DND-41 (cell line): ENCODE data around the gene SLC4A9.

Source experiments
- ATAC-seq: fragments of 200-7000 bp; cut with Tn5 transposase; 3 replicates; pipeline ENCODE4 v1.9.1; 2021; ENCODE audit warnings: low read depth; ENCODE audit not compliant: insufficient read depth
- DNase-seq: peaks from one replicate; pipeline ENCODE4 v3.0.0-alpha.2; 2020
- H2AFZ ChIP-seq: 2 replicates; pipeline ENCODE4 v1.6.0; 2012; ENCODE audit warnings: low read depth, low read length
- H3K27ac ChIP-seq: 2 replicates; pipeline ENCODE4 v1.5.1; 2012; ENCODE audit warnings: low read length, inconsistent platforms
- H3K27me3 ChIP-seq: fragments of 200-600 bp; sonication (generic); 2 replicates; pipeline ENCODE4 v1.6.0; 2012; ENCODE audit warnings: low read length, mild to moderate bottlenecking, inconsistent platforms; ENCODE audit not compliant: insufficient read depth, poor library complexity
- H3K36me3 ChIP-seq: 2 replicates; pipeline ENCODE4 v1.5.1; 2012; ENCODE audit warnings: low read length, inconsistent platforms; ENCODE audit not compliant: insufficient read depth
- H3K4me1 ChIP-seq: 2 replicates; pipeline ENCODE4 v1.5.1; 2012; ENCODE audit warnings: mild to moderate bottlenecking, low read length; ENCODE audit not compliant: insufficient read depth
- H3K4me2 ChIP-seq: 2 replicates; pipeline ENCODE4 v1.6.0; 2012; ENCODE audit warnings: mild to moderate bottlenecking, moderate library complexity, low read length, inconsistent platforms; ENCODE audit not compliant: insufficient read depth
- H3K4me3 ChIP-seq, 2 experiments: fragments of 200-600 bp in 1 of 2; shearing (Covaris generic) in 1 of 2; 2 replicates each; pipeline ENCODE4 v1.5.1; 2012 to 2016; ENCODE audit warnings: inconsistent platforms in 2 of 2, low read length in 2 of 2, mild to moderate bottlenecking in 2 of 2, low read depth in 1 of 2, moderate library complexity in 1 of 2
- H3K79me2 ChIP-seq: 2 replicates; pipeline ENCODE4 v1.6.0; 2012; ENCODE audit warnings: low read length, inconsistent platforms; ENCODE audit not compliant: insufficient read depth
- H3K9ac ChIP-seq: 2 replicates; pipeline ENCODE4 v1.6.0; 2012; ENCODE audit warnings: low read depth, mild to moderate bottlenecking, inconsistent platforms, low read length, moderate library complexity
- H3K9me3 ChIP-seq: 2 replicates; pipeline ENCODE4 v1.5.1; 2012; ENCODE audit warnings: low read length, moderate library complexity, mild to moderate bottlenecking, inconsistent platforms; ENCODE audit not compliant: insufficient read depth, severe bottlenecking
- H4K20me1 ChIP-seq: 2 replicates; pipeline ENCODE4 v1.6.0; 2012; ENCODE audit warnings: low read length; ENCODE audit not compliant: insufficient read depth
- EZH2 ChIP-seq: IDR thresholded peaks from 3 replicates; pipeline ENCODE4 v1.6.1; 2012; ENCODE audit warnings: borderline replicate concordance, low read depth, mild to moderate bottlenecking, moderate library complexity, low read length, inconsistent platforms; ENCODE audit not compliant: severe bottlenecking
- TF ChIP-seq, protein P1 (sequence below): IDR thresholded peaks from 2 replicates; pipeline ENCODE4 v1.5.1; 2012; ENCODE audit warnings: borderline replicate concordance, low read length, moderate library complexity, mild to moderate bottlenecking; ENCODE audit not compliant: poor library complexity, severe bottlenecking; ENCODE audit errors: extremely low read depth

Gene SLC4A9

DNA sequence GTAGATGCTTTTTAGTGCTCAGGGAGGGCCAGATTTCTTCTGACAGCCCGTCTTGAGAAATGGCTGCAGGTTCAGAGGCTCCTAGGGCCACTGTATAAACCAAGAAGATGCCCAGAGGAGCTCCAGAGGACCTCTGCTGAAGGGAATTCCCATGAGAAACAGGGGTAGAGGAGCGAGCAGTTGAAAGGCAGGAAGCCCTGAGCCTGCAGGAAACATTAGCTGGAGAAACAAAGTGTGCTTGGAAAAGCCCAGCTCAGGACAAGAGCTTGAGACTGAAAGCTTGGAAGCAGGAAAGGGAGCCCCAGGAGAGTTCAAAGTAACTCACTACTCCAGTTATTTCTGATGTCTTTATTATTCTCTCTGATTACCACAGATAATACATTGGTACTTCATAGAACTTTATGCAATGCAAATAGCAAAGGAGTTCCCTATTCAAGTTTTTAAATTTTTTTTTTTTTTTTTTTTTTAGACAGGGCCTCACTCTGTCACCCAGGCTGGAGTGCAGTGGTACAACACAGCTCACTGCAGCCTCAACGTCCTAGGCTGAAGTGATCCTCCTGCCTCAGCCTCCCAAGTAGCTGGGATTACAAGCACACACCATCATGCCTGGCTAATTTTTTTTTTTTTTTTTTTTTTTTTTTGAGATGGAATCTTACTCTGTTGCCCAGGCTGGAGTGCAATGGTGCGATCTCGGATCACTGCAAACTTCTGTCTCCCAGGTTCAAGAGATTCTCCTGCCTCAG, 30.1 kb upstream of the SLC4A9 start:
- no peak for DNase-seq
- H4K20me1 ChIP-seq: no peaks in the 10 kb centered on the region
- no peaks in the 10 kb centered on the region for H3K4me1 ChIP-seq
- H3K4me3 ChIP-seq: no peak overlapping the region
- H3K36me3 ChIP-seq: no peaks in the 10 kb centered on the region
- H3K9ac ChIP-seq: no peak overlapping the region
- peaks cover 6% of the 10 kb centered on the region for H3K27me3 ChIP-seq
- H3K27ac ChIP-seq: no peak overlapping the region
- TF ChIP-seq EZH2: no peak
- TF ChIP-seq, protein P1, sequence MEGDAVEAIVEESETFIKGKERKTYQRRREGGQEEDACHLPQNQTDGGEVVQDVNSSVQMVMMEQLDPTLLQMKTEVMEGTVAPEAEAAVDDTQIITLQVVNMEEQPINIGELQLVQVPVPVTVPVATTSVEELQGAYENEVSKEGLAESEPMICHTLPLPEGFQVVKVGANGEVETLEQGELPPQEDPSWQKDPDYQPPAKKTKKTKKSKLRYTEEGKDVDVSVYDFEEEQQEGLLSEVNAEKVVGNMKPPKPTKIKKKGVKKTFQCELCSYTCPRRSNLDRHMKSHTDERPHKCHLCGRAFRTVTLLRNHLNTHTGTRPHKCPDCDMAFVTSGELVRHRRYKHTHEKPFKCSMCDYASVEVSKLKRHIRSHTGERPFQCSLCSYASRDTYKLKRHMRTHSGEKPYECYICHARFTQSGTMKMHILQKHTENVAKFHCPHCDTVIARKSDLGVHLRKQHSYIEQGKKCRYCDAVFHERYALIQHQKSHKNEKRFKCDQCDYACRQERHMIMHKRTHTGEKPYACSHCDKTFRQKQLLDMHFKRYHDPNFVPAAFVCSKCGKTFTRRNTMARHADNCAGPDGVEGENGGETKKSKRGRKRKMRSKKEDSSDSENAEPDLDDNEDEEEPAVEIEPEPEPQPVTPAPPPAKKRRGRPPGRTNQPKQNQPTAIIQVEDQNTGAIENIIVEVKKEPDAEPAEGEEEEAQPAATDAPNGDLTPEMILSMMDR: no peak
- H3K4me2 ChIP-seq: no peak overlapping the region
- no peak for ATAC-seq
- no peaks in the 10 kb centered on the region for H3K9me3 ChIP-seq
- H2AFZ ChIP-seq: no peak overlapping the region
- H3K79me2 ChIP-seq: no peaks in the 10 kb centered on the region

DNA sequence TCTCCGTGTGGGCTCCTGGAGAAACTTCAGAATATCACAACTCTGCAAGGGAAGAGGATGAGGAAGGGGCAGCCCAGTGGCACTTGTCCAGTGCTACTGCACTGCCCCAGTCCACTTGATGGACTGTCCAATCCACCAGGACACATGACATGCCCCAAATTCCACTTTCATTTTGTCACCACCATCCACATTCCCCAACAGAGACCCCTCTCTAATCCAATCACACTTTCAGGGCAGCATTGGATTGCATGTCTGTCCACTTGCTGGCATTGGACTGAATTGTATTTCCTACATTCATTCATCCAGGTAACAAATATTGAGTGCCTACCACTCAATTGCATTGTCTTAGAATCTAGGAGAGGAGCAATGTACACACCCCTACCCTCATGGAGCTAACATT, 28.4 kb upstream of the SLC4A9 start:
- H4K20me1 ChIP-seq: no peaks in the 10 kb centered on the region
- H3K9ac ChIP-seq: no peak overlapping the region
- no peaks in the 10 kb centered on the region for H3K9me3 ChIP-seq
- H3K4me2 ChIP-seq: no peak overlapping the region
- no peak overlapping the region for H2AFZ ChIP-seq
- H3K27me3 ChIP-seq: no peaks in the 10 kb centered on the region
- TF ChIP-seq, protein P1: no peak
- no peak for TF ChIP-seq EZH2
- no peaks in the 10 kb centered on the region for H3K4me1 ChIP-seq
- H3K79me2 ChIP-seq: no peaks in the 10 kb centered on the region
- H3K36me3 ChIP-seq: no peaks in the 10 kb centered on the region
- ATAC-seq (no peak), DNase-seq (no peak)
- no peak overlapping the region for H3K4me3 ChIP-seq
- H3K27ac ChIP-seq: no peak overlapping the region

DNA sequence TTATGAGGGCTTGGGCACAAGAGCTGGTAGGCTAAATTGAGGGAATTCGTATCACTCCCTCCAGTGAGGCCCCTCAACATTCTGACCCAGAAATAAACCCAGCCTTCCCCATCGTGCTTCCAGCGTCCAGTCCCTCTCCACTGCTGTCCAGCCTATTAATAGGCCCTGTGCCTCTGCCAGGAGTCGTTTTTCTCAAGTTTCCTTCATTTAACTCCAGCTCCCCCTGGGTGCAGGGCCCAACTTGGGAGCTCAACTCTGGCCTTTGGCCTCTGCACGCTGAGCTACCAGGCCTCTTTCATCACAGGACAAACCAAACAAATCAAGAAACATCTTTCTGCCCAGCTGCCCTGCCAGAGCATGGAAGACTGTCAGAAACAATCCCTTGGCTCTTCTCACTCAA, 23.6 kb upstream of the SLC4A9 start:
- no peaks in the 10 kb centered on the region for H3K9me3 ChIP-seq
- ATAC-seq (no peak), DNase-seq (no peak)
- H3K36me3 ChIP-seq: no peaks in the 10 kb centered on the region
- no peaks in the 10 kb centered on the region for H4K20me1 ChIP-seq
- no peak overlapping the region for H3K9ac ChIP-seq
- no peaks in the 10 kb centered on the region for H3K79me2 ChIP-seq
- TF ChIP-seq EZH2: no peak
- TF ChIP-seq, protein P1: no peak
- H3K4me1 ChIP-seq: peaks cover 7% of the 10 kb centered on the region
- H3K4me3 ChIP-seq: no peak overlapping the region
- H2AFZ ChIP-seq: no peak overlapping the region
- H3K27me3 ChIP-seq: no peaks in the 10 kb centered on the region
- no peak overlapping the region for H3K27ac ChIP-seq
- H3K4me2 ChIP-seq: no peak overlapping the region

DNA sequence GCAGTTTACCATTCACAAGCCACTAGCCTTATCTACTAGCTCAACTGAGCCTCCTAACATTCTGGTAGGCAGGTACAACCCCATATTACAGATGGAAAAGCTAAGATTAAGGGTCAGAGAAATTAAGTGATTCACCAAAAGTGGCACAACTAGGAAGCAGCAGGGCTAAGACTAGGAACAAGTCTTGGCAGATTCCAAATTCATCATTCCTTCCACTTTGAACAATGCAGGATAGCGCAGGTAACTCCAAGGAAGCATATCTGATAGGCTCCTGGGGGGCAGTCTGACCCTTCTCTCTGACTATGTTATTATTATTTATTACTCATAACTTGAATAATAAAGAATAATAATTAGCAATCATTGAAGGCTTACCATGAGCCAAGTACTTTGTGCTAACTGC, 22.1 kb upstream of the SLC4A9 start:
- ATAC-seq (no peak), DNase-seq (no peak)
- Histone ChIP-seq H3K27ac (no peak overlapping the region), H3K36me3 (no peaks in the 10 kb centered on the region), H3K9ac (no peak overlapping the region), H3K79me2 (no peaks in the 10 kb centered on the region), H4K20me1 (no peaks in the 10 kb centered on the region), H3K27me3 (no peaks in the 10 kb centered on the region), H2AFZ (no peak overlapping the region), H3K9me3 (no peaks in the 10 kb centered on the region), H3K4me2 (no peak overlapping the region), H3K4me3 (no peak overlapping the region), H3K4me1 (peaks cover 22% of the 10 kb centered on the region)
- TF ChIP-seq, protein P1: no peak
- no peak for TF ChIP-seq EZH2
